Measurements from ENCODE around the gene SLC14A1. TPM values are rescaled to one million over a fixed set of nuclear protein-coding genes. Genes with fewer than 3 reads are reported as not detected.

The SLC14A1 gene
- total RNA-seq, 1 donor from 2014 or later = not detected

DNA sequence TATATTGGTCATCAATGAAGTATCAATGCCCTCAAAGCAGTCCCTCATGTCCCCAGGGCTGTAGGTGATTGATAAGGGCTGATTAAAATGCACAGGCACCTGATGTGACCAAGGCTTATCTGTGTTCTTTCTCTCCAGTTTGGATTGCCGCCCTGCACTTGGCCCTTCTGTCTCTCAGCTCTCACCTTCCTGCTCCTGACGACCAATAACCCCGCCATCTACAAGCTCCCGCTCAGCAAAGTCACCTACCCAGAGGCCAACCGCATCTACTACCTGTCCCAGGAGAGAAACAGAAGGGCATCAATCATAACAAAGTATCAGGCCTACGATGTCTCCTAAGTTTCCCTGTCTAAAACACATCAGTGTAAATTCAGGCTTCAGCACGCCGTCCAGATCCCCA lies 41.8 kb upstream of the SLC14A1 start:
- FAIRE-seq = no peak
- Mint-ChIP-seq H3K4me3 (ENCODE audit: unreplicated experiment) (no peak overlapping the region), H3K27me3 (ENCODE audit: low read depth, unreplicated experiment) (peaks cover 25% of the 10 kb centered on the region), H3K9me3 (ENCODE audit: unreplicated experiment) (peaks cover 2% of the 10 kb centered on the region), H3K4me1 (ENCODE audit: low read depth, unreplicated experiment) (peaks cover 3% of the 10 kb centered on the region), H3K36me3 (ENCODE audit: low read depth, unreplicated experiment) (no peaks in the 10 kb centered on the region), H3K27ac (ENCODE audit: unreplicated experiment) (no peak overlapping the region)
- H3K4me2 ChIP-seq (ENCODE audit: low read length) = no peak overlapping the region
- H2AFZ ChIP-seq (ENCODE audit: low read depth, low read length) = no peak overlapping the region
- no peak for DNase-seq (ENCODE audit: low read depth)
- TF ChIP-seq, protein P1, sequence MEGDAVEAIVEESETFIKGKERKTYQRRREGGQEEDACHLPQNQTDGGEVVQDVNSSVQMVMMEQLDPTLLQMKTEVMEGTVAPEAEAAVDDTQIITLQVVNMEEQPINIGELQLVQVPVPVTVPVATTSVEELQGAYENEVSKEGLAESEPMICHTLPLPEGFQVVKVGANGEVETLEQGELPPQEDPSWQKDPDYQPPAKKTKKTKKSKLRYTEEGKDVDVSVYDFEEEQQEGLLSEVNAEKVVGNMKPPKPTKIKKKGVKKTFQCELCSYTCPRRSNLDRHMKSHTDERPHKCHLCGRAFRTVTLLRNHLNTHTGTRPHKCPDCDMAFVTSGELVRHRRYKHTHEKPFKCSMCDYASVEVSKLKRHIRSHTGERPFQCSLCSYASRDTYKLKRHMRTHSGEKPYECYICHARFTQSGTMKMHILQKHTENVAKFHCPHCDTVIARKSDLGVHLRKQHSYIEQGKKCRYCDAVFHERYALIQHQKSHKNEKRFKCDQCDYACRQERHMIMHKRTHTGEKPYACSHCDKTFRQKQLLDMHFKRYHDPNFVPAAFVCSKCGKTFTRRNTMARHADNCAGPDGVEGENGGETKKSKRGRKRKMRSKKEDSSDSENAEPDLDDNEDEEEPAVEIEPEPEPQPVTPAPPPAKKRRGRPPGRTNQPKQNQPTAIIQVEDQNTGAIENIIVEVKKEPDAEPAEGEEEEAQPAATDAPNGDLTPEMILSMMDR (IDR thresholded peaks at IDR 0.05; ENCODE audit: insufficient read depth, low read depth, low read length) = no peak
- no peak for TF ChIP-seq EZH2 (IDR thresholded peaks at IDR 0.05; ENCODE audit: insufficient read depth, low read length)
- H3K9ac ChIP-seq (ENCODE audit: low read length) = no peak overlapping the region
- H3K4me1 ChIP-seq (ENCODE audit: insufficient read depth, low read length) = no peaks in the 10 kb centered on the region
- no peaks in the 10 kb centered on the region for H4K20me1 ChIP-seq (ENCODE audit: insufficient read depth, low read length)
- H3K4me3 ChIP-seq (ENCODE audit: insufficient read depth, low read depth, low read length) = no peak overlapping the region
- peaks cover 6% of the 10 kb centered on the region for H3K27me3 ChIP-seq (ENCODE audit: insufficient read depth, low read length)
- no peaks in the 10 kb centered on the region for H3K36me3 ChIP-seq (ENCODE audit: insufficient read depth, low read length)
- H3K27ac ChIP-seq (ENCODE audit: low read depth, low read length) = no peak overlapping the region
- H3K9me3 ChIP-seq (ENCODE audit: insufficient read depth, low read depth, low read length) = no peaks in the 10 kb centered on the region
- no peaks in the 10 kb centered on the region for H3K79me2 ChIP-seq (ENCODE audit: insufficient read depth, low read length)

- Mint-ChIP-seq H3K27me3 (ENCODE audit: low read depth, unreplicated experiment) (peaks cover 21% of the 10 kb centered on the region), H3K27ac (ENCODE audit: unreplicated experiment) (no peak overlapping the region), H3K9me3 (ENCODE audit: unreplicated experiment) (peaks cover 2% of the 10 kb centered on the region), H3K4me1 (ENCODE audit: low read depth, unreplicated experiment) (peaks cover 12% of the 10 kb centered on the region), H3K36me3 (ENCODE audit: low read depth, unreplicated experiment) (no peaks in the 10 kb centered on the region), H3K4me3 (ENCODE audit: unreplicated experiment) (no peak overlapping the region)
- no peaks in the 10 kb centered on the region for H3K27me3 ChIP-seq (ENCODE audit: insufficient read depth, low read length)
- no peak overlapping the region for H3K27ac ChIP-seq (ENCODE audit: low read depth, low read length)
- H3K4me3 ChIP-seq (ENCODE audit: insufficient read depth, low read depth, low read length) = no peak overlapping the region
- no peak for TF ChIP-seq EZH2 (IDR thresholded peaks at IDR 0.05; ENCODE audit: insufficient read depth, low read length)
- TF ChIP-seq, protein P1 (IDR thresholded peaks at IDR 0.05; ENCODE audit: insufficient read depth, low read depth, low read length) = no peak
- peak; percentile 74 for FAIRE-seq
- H3K36me3 ChIP-seq (ENCODE audit: insufficient read depth, low read length) = no peaks in the 10 kb centered on the region
- no peaks in the 10 kb centered on the region for H4K20me1 ChIP-seq (ENCODE audit: insufficient read depth, low read length)
- DNase-seq (ENCODE audit: low read depth) = peak; percentile 20
- H3K9ac ChIP-seq (ENCODE audit: low read length) = no peak overlapping the region
- H3K9me3 ChIP-seq (ENCODE audit: insufficient read depth, low read depth, low read length) = no peaks in the 10 kb centered on the region
- H3K4me1 ChIP-seq (ENCODE audit: insufficient read depth, low read length) = no peaks in the 10 kb centered on the region
- no peak overlapping the region for H2AFZ ChIP-seq (ENCODE audit: low read depth, low read length)
- H3K4me2 ChIP-seq (ENCODE audit: low read length) = no peak overlapping the region
- no peaks in the 10 kb centered on the region for H3K79me2 ChIP-seq (ENCODE audit: insufficient read depth, low read length)
Measured at GRCh38 chr18:45684341-45685115, 39.5 kb upstream of the SLC14A1 start.
